ENCODE measurements around the gene PRDM7.

The PRDM7 gene

DNA sequence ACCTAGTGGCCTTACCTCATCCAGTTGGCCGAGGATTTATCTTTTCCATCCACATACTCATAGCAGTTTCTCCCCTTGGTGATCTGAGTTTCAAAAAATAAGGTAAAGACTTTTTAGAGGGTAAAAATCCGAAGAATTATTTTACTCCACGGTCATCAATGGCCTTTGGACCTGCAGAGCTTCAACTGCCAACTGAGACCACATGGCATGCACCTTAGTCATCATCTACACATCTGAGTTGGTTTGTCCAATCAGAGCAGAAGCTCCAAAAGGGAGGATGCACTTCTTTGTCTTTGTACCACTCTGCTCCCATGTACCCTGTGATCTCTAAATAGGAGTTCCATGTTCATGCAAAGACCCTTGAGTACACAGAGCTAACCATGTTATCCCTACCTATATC, 15.7 kb downstream of the PRDM7 start:
- no peak for TF ChIP-seq POLR2AphosphoS5 (IDR thresholded peaks at IDR 0.05; ENCODE audit: low read depth, low read length)
- TF ChIP-seq, protein P1, sequence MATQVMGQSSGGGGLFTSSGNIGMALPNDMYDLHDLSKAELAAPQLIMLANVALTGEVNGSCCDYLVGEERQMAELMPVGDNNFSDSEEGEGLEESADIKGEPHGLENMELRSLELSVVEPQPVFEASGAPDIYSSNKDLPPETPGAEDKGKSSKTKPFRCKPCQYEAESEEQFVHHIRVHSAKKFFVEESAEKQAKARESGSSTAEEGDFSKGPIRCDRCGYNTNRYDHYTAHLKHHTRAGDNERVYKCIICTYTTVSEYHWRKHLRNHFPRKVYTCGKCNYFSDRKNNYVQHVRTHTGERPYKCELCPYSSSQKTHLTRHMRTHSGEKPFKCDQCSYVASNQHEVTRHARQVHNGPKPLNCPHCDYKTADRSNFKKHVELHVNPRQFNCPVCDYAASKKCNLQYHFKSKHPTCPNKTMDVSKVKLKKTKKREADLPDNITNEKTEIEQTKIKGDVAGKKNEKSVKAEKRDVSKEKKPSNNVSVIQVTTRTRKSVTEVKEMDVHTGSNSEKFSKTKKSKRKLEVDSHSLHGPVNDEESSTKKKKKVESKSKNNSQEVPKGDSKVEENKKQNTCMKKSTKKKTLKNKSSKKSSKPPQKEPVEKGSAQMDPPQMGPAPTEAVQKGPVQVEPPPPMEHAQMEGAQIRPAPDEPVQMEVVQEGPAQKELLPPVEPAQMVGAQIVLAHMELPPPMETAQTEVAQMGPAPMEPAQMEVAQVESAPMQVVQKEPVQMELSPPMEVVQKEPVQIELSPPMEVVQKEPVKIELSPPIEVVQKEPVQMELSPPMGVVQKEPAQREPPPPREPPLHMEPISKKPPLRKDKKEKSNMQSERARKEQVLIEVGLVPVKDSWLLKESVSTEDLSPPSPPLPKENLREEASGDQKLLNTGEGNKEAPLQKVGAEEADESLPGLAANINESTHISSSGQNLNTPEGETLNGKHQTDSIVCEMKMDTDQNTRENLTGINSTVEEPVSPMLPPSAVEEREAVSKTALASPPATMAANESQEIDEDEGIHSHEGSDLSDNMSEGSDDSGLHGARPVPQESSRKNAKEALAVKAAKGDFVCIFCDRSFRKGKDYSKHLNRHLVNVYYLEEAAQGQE (IDR thresholded peaks at IDR 0.05; ENCODE audit: insufficient read depth in 1 of 2, low read depth in 2 of 2, low read length in 2 of 2): no peak
- TF ChIP-seq TAF1 (IDR thresholded peaks at IDR 0.05; ENCODE audit: borderline replicate concordance, insufficient read depth, low read length): no peak
- no peak for TF ChIP-seq SIN3A (IDR thresholded peaks at IDR 0.05; ENCODE audit: borderline replicate concordance, insufficient read depth, low read length)
- no peak for TF ChIP-seq FOXP2 (optimal IDR thresholded peaks at IDR 0.05; ENCODE audit: borderline replicate concordance, extremely low read depth, extremely low read length, insufficient read depth)

DNA sequence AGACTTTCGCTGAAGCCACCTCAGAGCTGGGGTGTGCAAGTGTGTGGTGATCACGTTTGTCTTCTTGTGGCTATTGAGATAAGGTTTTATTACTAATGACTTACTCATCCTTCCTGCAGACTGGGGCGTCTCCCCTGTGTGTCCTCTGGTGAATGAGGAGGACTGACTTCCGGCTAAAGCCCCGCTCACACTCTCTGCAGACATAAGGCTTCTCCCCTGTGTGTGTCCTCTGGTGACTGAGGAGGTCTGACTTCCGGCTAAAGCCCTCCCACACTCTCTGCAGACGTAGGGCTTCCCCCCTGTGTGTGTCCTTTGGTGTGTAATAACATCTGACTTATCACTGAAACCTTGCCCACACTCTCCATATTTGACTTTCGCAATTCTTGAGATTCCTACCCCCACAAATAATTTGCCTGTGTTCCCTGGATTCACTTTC, 19.4 kb downstream of the PRDM7 start:
- no peak for TF ChIP-seq TAF1 (IDR thresholded peaks at IDR 0.05; ENCODE audit: borderline replicate concordance, insufficient read depth, low read length)
- TF ChIP-seq SIN3A (IDR thresholded peaks at IDR 0.05; ENCODE audit: borderline replicate concordance, insufficient read depth, low read length): peak; percentile 31; the same call in 1 of the 2 replicates

DNA sequence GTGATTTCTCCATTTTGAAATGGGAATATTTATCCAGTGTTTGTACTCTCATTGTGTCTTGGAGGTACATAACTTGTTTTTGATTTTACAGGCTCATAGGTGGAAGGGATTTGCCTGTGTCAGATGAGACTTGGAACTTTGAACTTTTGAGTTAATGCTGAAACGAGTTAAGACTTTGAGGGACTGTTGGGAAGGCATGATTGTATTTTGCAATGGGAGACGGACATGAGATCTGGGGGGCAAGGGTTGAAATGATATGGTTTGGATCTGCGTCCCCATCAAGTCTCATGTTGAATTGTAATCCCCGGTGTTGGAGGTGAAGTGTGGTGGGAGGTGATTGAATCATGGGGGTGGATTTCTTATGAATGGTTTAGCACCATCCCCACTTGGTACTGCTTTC, 21.8 kb downstream of the PRDM7 start:
- no peak for TF ChIP-seq SIN3A (IDR thresholded peaks at IDR 0.05; ENCODE audit: borderline replicate concordance, insufficient read depth, low read length)
- no peak for TF ChIP-seq TAF1 (IDR thresholded peaks at IDR 0.05; ENCODE audit: borderline replicate concordance, insufficient read depth, low read length)
- TF ChIP-seq, protein P1 (IDR thresholded peaks at IDR 0.05; ENCODE audit: insufficient read depth in 1 of 2, low read depth in 2 of 2, low read length in 2 of 2): no peak
- TF ChIP-seq FOXP2 (optimal IDR thresholded peaks at IDR 0.05; ENCODE audit: borderline replicate concordance, extremely low read depth, extremely low read length, insufficient read depth): no peak
- TF ChIP-seq POLR2AphosphoS5 (IDR thresholded peaks at IDR 0.05; ENCODE audit: low read depth, low read length): no peak

DNA sequence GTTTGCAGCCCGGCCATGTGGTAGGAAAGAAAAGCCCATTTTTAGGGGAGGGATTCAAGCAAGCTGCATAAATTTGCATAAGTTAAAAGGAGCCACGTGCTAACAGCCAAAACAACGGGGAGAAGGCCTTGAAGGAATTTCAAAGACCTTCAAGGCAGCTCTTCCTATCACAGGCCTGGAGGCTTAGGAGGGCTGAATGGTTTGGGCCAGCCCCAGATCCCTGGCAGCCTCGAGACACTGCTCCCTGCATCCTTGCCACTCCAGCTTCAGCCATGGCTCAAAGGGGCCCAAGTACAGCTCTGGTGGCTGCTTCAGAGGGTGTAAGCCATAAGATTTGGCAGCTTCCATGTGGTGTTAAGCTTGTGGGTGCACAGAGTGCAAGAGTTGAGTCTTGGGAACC, 22.6 kb downstream of the PRDM7 start:
- TF ChIP-seq, protein P1 (IDR thresholded peaks at IDR 0.05; ENCODE audit: insufficient read depth in 1 of 2, low read depth in 2 of 2, low read length in 2 of 2): no peak
- TF ChIP-seq SIN3A (IDR thresholded peaks at IDR 0.05; ENCODE audit: borderline replicate concordance, insufficient read depth, low read length): no peak
- TF ChIP-seq POLR2AphosphoS5 (IDR thresholded peaks at IDR 0.05; ENCODE audit: low read depth, low read length): no peak
- no peak for TF ChIP-seq FOXP2 (optimal IDR thresholded peaks at IDR 0.05; ENCODE audit: borderline replicate concordance, extremely low read depth, extremely low read length, insufficient read depth)
- TF ChIP-seq TAF1 (IDR thresholded peaks at IDR 0.05; ENCODE audit: borderline replicate concordance, insufficient read depth, low read length): no peak

DNA sequence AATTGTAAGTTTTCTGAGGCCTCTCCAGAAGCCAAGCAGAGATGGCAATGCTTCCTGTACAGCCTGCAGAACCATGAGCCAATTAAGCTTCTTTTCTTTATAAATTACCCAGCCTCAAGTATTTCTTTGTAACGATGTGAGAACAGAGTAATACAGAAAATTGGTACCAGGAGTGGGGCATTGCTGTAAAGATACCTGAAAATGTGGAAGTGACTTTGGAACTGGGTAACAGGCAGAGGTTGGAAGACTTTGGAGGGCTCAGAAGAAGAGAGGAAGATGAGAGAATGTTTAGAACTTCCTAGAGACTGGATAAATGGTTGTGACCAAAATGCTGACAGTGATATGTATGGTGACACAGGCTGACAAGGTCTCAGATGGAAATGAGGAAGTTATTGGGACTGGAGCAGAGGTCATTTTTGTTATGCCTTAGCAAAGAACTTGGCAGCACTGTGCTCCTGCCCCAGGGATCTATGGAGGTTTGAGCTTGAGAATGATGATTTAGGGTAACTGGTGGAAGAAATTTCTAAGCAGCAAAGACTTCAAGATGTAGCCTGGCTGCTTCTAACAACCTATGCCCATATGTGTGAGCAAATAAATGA, 23.1 kb downstream of the PRDM7 start:
- no peak for TF ChIP-seq FOXP2 (optimal IDR thresholded peaks at IDR 0.05; ENCODE audit: borderline replicate concordance, extremely low read depth, extremely low read length, insufficient read depth)

DNA sequence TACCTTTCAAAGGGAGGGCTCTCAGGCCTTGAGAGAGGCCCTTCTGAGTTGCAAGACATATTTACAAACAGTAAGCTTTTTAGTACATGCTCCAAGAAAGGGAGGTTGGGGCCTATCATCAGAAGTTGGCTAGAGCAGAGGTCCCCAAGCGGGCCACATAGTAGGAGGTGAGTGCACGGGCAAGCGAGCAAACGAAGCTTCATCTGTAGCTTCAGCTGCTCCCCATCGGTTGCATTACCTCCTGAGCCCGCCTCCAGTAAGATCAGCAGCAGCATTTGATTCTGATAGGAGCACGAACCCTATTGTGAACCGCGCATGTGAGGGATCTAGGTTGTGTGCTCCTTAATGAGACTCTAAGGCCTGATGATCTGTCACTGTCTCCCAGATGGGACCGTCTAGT, 26.2 kb downstream of the PRDM7 start:
- no peak for TF ChIP-seq POLR2AphosphoS5 (IDR thresholded peaks at IDR 0.05; ENCODE audit: low read depth, low read length)

DNA sequence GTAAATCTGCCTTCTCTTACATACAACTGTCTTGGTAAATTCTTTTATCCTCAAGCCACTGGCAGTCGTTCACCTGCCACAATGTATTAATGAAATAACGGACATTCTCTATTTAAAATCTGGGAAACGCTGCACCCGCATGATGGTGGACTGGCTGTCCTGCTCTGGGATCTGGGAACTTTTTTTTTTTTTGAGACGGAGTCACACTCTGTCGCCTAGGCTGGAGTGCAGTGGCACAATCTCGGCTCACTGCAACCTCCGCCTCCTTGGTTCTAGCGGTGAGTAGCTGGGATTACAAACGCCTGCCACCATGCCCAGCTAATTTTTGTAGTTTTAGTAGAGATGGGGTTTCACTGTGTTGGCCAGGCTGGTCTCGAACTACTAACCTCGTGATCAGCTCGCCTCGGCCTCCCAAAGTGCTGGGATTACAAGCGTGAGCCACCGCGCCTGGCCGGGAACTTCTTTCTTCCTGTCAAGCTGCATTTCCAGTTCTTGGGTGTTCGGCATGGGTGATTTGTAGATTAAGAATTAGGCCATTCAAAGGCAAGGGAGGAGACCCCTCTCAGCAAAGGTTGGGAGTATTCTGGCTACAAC, 28.3 kb downstream of the PRDM7 start:
- TF ChIP-seq, protein P1 (IDR thresholded peaks at IDR 0.05; ENCODE audit: insufficient read depth in 1 of 2, low read depth in 2 of 2, low read length in 2 of 2): no peak
- TF ChIP-seq POLR2AphosphoS5 (IDR thresholded peaks at IDR 0.05; ENCODE audit: low read depth, low read length): no peak
- TF ChIP-seq SIN3A (IDR thresholded peaks at IDR 0.05; ENCODE audit: borderline replicate concordance, insufficient read depth, low read length): no peak
- no peak for TF ChIP-seq FOXP2 (optimal IDR thresholded peaks at IDR 0.05; ENCODE audit: borderline replicate concordance, extremely low read depth, extremely low read length, insufficient read depth)
- TF ChIP-seq TAF1 (IDR thresholded peaks at IDR 0.05; ENCODE audit: borderline replicate concordance, insufficient read depth, low read length): no peak
